Breast epithelium (tissue), 4 donors: ENCODE results near the gene FHOD3. TPM values are rescaled to one million over a fixed set of nuclear protein-coding genes. Genes with fewer than 3 reads are reported as not detected.

Experiments
- DNase-seq, 2 donors: peaks; one replicate each; pipeline ENCODE4 v3.0.0-alpha.2; 2019; ENCODE audit warnings: low spot score in 2 of 2
- H3K27ac ChIP-seq, 2 donors: fragments of 200-600 bp; sonication (generic) in 1 of 2; one replicate each; pipeline ENCODE4 v1.5.1; 2016 to 2019; ENCODE audit warnings: mild to moderate bottlenecking in 1 of 2
- H3K27me3 ChIP-seq, 2 donors: fragments of 200-600 bp; sonication (generic) in 1 of 2; one replicate each; pipeline versions ENCODE4 v1.5.1 to v1.6.0; 2017 to 2019; ENCODE audit warnings: control low read depth in 1 of 2, mild to moderate bottlenecking in 1 of 2
- H3K36me3 ChIP-seq: fragments of 200-600 bp; one replicate; pipeline ENCODE4 v1.5.1; 2019
- H3K4me1 ChIP-seq, 2 donors: fragments of 200-600 bp; sonication (generic); one replicate each; pipeline ENCODE4 v1.5.1; 2016 to 2019; ENCODE audit warnings: control low read depth in 1 of 2
- H3K4me3 ChIP-seq, 3 donors: fragments of 200-600 bp; sonication (generic); 1 replicate in 2 of 3; 2 replicates in 1 of 3; pipeline ENCODE4 v1.5.1; 2016 to 2019; ENCODE audit warnings: mild to moderate bottlenecking in 3 of 3, moderate library complexity in 2 of 3
- H3K9me3 ChIP-seq, 2 donors: fragments of 200-600 bp; sonication (generic) in 1 of 2; one replicate each; pipeline ENCODE4 v1.5.1; 2016 to 2019; ENCODE audit warnings: control low read depth in 1 of 2
- POLR2A ChIP-seq: fragments of 450-650 bp; IDR thresholded peaks from one replicate; pipeline ENCODE4 v1.6.1; 2016; ENCODE audit warnings: antibody characterized with exemption, mild to moderate bottlenecking, moderate library complexity
- POLR2AphosphoS5 ChIP-seq, 3 donors: sonication (generic); formaldehyde crosslinking; IDR thresholded peaks; one replicate each; pipeline ENCODE4 v1.6.1; 2017; ENCODE audit warnings: antibody characterized with exemption in 3 of 3
- intact Hi-C: fragments of 100-400 bp; cut with DNase I; formaldehyde crosslinking; loops from one replicate; pipeline ENCODE4 v1.15.1; 2023; ENCODE audit warnings: low total_unique reads
- total RNA-seq, 3 donors: library from RNA; depleted of rRNA; stranded (reverse); fragments of >200 nt; gene quantifications; one replicate each; pipeline ENCODE4 v1.1.0, GENCODE V29; 2016
- TF ChIP-seq, protein P1 (sequence below), 3 donors: fragments of 450-650 bp; IDR thresholded peaks; one replicate each; pipeline ENCODE4 v1.5.1; 2016 to 2017; ENCODE audit warnings: antibody characterized with exemption in 3 of 3, mild to moderate bottlenecking in 3 of 3, moderate library complexity in 3 of 3

Gene FHOD3
- total RNA-seq, 3 donors from 2014 or later = 1.9 to 13.1 (median 13.0) TPM

DNA sequence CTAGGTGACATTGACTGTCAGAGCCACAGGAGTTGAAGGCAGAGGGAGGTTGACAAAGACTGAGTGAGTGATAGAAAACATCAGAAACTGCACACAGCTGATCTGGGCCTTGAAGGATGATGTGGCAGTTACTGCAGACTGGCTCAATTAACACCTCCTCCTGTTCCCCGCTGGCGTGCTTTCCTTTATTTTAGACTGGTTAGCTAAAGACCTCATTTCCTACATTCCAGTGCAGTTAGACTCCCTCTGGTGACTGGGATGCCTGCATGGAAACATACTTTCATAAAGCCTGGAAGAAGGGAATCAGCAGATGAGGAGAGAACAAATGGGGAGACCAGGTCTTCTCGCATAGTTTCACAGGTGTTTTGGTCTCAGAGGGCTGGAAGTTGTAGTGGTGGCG, 524.2 kb downstream of the FHOD3 start:
- TF ChIP-seq POLR2A (no peak), POLR2AphosphoS5 (IDR thresholded peaks at IDR 0.05) (no peak)
- TF ChIP-seq, protein P1, sequence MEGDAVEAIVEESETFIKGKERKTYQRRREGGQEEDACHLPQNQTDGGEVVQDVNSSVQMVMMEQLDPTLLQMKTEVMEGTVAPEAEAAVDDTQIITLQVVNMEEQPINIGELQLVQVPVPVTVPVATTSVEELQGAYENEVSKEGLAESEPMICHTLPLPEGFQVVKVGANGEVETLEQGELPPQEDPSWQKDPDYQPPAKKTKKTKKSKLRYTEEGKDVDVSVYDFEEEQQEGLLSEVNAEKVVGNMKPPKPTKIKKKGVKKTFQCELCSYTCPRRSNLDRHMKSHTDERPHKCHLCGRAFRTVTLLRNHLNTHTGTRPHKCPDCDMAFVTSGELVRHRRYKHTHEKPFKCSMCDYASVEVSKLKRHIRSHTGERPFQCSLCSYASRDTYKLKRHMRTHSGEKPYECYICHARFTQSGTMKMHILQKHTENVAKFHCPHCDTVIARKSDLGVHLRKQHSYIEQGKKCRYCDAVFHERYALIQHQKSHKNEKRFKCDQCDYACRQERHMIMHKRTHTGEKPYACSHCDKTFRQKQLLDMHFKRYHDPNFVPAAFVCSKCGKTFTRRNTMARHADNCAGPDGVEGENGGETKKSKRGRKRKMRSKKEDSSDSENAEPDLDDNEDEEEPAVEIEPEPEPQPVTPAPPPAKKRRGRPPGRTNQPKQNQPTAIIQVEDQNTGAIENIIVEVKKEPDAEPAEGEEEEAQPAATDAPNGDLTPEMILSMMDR (IDR thresholded peaks at IDR 0.05) = no peak
- H3K27me3 ChIP-seq = no peaks in the 10 kb centered on the region
- DNase-seq = no peak
- H3K9me3 ChIP-seq = no peaks in the 10 kb centered on the region
- H3K4me3 ChIP-seq = no peak overlapping the region
- no peaks in the 10 kb centered on the region for H3K4me1 ChIP-seq
- H3K36me3 ChIP-seq = no peaks in the 10 kb centered on the region
- no peak overlapping the region for H3K27ac ChIP-seq
- intact Hi-C loops = no loop called here

DNA sequence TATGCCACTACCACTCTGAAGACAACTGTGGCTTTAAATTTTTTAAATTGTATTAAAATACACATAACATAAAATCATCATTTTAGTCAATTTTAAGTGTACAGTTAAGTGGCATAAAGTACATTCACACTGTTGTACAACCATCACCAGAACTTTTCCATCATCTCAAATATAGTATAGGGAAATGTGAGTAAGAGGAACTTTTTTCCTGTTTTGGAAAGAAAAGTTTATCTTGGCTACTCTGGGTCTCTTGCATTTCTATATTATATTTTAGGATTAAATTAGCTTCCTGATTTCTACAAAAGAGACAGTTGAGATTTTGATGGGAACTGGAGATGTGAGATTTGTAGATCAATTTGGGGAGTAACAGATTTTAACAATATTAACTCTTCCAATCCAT, 528.0 kb downstream of the FHOD3 start:
- no peaks in the 10 kb centered on the region for H3K9me3 ChIP-seq
- no peak for DNase-seq
- intact Hi-C loops = no loop called here
- H3K27ac ChIP-seq = no peak overlapping the region
- no peaks in the 10 kb centered on the region for H3K27me3 ChIP-seq
- H3K4me1 ChIP-seq = no peaks in the 10 kb centered on the region
- TF ChIP-seq POLR2A (no peak), POLR2AphosphoS5 (IDR thresholded peaks at IDR 0.05) (no peak)
- TF ChIP-seq, protein P1 (IDR thresholded peaks at IDR 0.05) = no peak
- H3K36me3 ChIP-seq = no peaks in the 10 kb centered on the region
- H3K4me3 ChIP-seq = no peak overlapping the region

- TF ChIP-seq POLR2A (no peak), POLR2AphosphoS5 (IDR thresholded peaks at IDR 0.05) (no peak)
- TF ChIP-seq, protein P1 (IDR thresholded peaks at IDR 0.05) = no peak
- DNase-seq = no peak
- Histone ChIP-seq H3K9me3 (no peaks in the 10 kb centered on the region), H3K27ac (no peak overlapping the region), H3K4me1 (no peaks in the 10 kb centered on the region), H3K4me3 (no peak overlapping the region), H3K27me3 (no peaks in the 10 kb centered on the region), H3K36me3 (no peaks in the 10 kb centered on the region)
- intact Hi-C loops = no loop called here
Measured at GRCh38 chr18:36826556-36826955, 529.0 kb downstream of the FHOD3 start.

DNA sequence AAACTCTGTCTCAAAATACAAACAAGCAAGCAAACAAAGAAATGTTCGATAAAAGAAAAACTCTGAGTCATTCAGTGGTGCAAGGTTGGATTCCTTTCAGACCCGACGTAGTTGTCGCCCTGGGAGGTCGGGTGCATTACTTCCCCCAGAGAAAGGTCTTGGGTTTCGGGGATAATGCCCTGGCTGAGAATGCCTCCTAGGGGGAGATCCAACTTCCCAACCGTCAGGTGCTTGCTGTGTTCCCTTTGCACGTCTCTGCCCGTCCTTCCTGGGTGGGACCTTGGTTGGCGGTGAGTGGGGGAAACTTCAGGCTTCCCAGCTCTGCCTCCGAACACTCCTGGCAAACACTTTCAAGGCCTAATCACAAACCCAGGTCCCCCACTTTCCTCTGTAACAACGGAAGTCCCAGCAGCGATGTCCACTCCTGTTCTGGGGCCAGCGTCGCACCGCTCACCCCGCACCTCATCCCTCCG, 530.7 kb downstream of the FHOD3 start:
- peak overlapping the region; percentile 91 to 93 for H3K27ac ChIP-seq
- TF ChIP-seq POLR2A (no peak), POLR2AphosphoS5 (IDR thresholded peaks at IDR 0.05) (no peak)
- TF ChIP-seq, protein P1 (IDR thresholded peaks at IDR 0.05) = no peak

GRCh38 chr18:36828630-36829361, 531.3 kb downstream of the FHOD3 start, which contains the start of the genes KIAA1328 and TPGS2:
Gene KIAA1328 (plus strand): TSS chr18:36829127. CDS start chr18:36829139, 12 bp downstream.
Gene TPGS2 (minus strand): TSS chr18:36829002. CDS start chr18:36828767, 235 bp downstream.
- H3K36me3 ChIP-seq = no peaks in the 10 kb centered on the region
- DNase-seq = peak; percentile 71 to 83

More for the DNA sequence above, 530.7 kb downstream of the FHOD3 start:
- Histone ChIP-seq H3K27me3 (no peaks in the 10 kb centered on the region), H3K9me3 (no peaks in the 10 kb centered on the region), H3K4me3 (peak overlapping the region; percentile 75 to 87 (median 84)), H3K36me3 (no peaks in the 10 kb centered on the region), H3K4me1 (no peaks in the 10 kb centered on the region)
- intact Hi-C loops = no loop called here
- no peak for DNase-seq

More at GRCh38 chr18:36828630-36829361, 531.3 kb downstream of the FHOD3 start, which contains the start of the genes KIAA1328 and TPGS2:
- no peaks in the 10 kb centered on the region for H3K27me3 ChIP-seq
- no peaks in the 10 kb centered on the region for H3K4me1 ChIP-seq
- peak within 1 kb of the TSS; percentile 75 to 87 (median 84) for H3K4me3 ChIP-seq
- H3K27ac ChIP-seq = peak within 1 kb of the TSS; percentile 91 to 93
- TF ChIP-seq POLR2A (no peak), POLR2AphosphoS5 (IDR thresholded peaks at IDR 0.05) (peak in 2 of 3 donors; percentile 25 to 26)
- TF ChIP-seq, protein P1 (IDR thresholded peaks at IDR 0.05) = peak in 1 of 3 donors; percentile 8
- intact Hi-C loops = no loop called here
- H3K9me3 ChIP-seq = no peaks in the 10 kb centered on the region
